Prostate gland (tissue), 2 donors: ENCODE results near the gene PTPRK. TPM values are rescaled to one million over a fixed set of nuclear protein-coding genes. Genes with fewer than 3 reads are reported as not detected.

Experiments
- DNase-seq: peaks from one replicate; pipeline ENCODE4 v3.0.0-alpha.2; 2019; ENCODE audit warnings: low spot score
- H3K27ac ChIP-seq, 2 donors: fragments of 200-600 bp; sonication (generic); 2 replicates each; pipeline ENCODE4 v1.5.1; 2017 to 2019
- H3K27me3 ChIP-seq: fragments of 200-600 bp; sonication (generic); replicated peaks from 2 replicates; pipeline ENCODE4 v1.5.1; 2019; ENCODE audit not compliant: insufficient read depth
- H3K36me3 ChIP-seq, 2 donors: fragments of 200-600 bp; sonication (generic); 1 replicate in 1 of 2; 2 replicates in 1 of 2; pipeline versions ENCODE4 v1.5.1 to v1.8.1; 2017 to 2019
- H3K4me1 ChIP-seq: fragments of 200-600 bp; sonication (generic); replicated peaks from 2 replicates; pipeline ENCODE4 v1.5.1; 2019
- H3K4me3 ChIP-seq, 2 donors: fragments of 200-600 bp; sonication (generic); 2 replicates each; pipeline ENCODE4 v1.5.1; 2017 to 2019
- H3K9me3 ChIP-seq: fragments of 200-600 bp; sonication (generic); 2 replicates; pipeline ENCODE4 v1.5.1; 2017
- POLR2A ChIP-seq: fragments of 450-650 bp; IDR thresholded peaks from one replicate; pipeline ENCODE4 v1.6.1; 2016; ENCODE audit warnings: antibody characterized with exemption, mild to moderate bottlenecking
- POLR2AphosphoS5 ChIP-seq: sonication (generic); formaldehyde crosslinking; IDR thresholded peaks from one replicate; pipeline ENCODE4 v1.6.1; 2017; ENCODE audit warnings: antibody characterized with exemption
- WGBS: methylation state at CpG from one replicate; pipeline ENCODE4 v1.1.5; 2018; 5-methylcytosine and 5-hydroxymethylcytosine counted together
- intact Hi-C: fragments of 100-400 bp; cut with DNase I; formaldehyde crosslinking; loops from one replicate; pipeline ENCODE4 v1.14.2; 2022
- total RNA-seq, 2 donors: library from RNA; depleted of rRNA; stranded (reverse); fragments of >200 nt; gene quantifications; one replicate each; pipeline ENCODE4 v1.1.0, GENCODE V29; 2016
- TF ChIP-seq, protein P1 (sequence below), 4 experiments: fragments of 200-600 bp in 2 of 4; fragments of 450-650 bp in 2 of 4; sonication (generic) in 2 of 4; IDR thresholded peaks; 1 replicate in 3 of 4; 2 replicates in 1 of 4; pipeline ENCODE4 v1.5.1; 2016 to 2019; ENCODE audit warnings: antibody characterized with exemption in 4 of 4, mild to moderate bottlenecking in 2 of 4, moderate library complexity in 2 of 4

Gene PTPRK
- total RNA-seq, 2 donors from 2014 or later = 32.0 to 64.6 TPM

- Histone ChIP-seq H3K36me3 (no peaks in the 10 kb centered on the region), H3K4me1 (no peaks in the 10 kb centered on the region), H3K9me3 (no peaks in the 10 kb centered on the region), H3K27ac (no peak overlapping the region), H3K27me3 (no peaks in the 10 kb centered on the region), H3K4me3 (no peak overlapping the region)
- TF ChIP-seq POLR2AphosphoS5 (no peak), POLR2A (no peak)
- TF ChIP-seq, protein P1, sequence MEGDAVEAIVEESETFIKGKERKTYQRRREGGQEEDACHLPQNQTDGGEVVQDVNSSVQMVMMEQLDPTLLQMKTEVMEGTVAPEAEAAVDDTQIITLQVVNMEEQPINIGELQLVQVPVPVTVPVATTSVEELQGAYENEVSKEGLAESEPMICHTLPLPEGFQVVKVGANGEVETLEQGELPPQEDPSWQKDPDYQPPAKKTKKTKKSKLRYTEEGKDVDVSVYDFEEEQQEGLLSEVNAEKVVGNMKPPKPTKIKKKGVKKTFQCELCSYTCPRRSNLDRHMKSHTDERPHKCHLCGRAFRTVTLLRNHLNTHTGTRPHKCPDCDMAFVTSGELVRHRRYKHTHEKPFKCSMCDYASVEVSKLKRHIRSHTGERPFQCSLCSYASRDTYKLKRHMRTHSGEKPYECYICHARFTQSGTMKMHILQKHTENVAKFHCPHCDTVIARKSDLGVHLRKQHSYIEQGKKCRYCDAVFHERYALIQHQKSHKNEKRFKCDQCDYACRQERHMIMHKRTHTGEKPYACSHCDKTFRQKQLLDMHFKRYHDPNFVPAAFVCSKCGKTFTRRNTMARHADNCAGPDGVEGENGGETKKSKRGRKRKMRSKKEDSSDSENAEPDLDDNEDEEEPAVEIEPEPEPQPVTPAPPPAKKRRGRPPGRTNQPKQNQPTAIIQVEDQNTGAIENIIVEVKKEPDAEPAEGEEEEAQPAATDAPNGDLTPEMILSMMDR (IDR thresholded peaks at IDR 0.05) = no peak
- WGBS = 54% methylated on average over 6 of the region's 6 CpGs
- intact Hi-C loops = no loop called here
- DNase-seq = no peak
Measured at GRCh38 chr6:128350416-128351254, 169.8 kb downstream of the PTPRK start.

GRCh38 chr6:128347123-128347522 lies 173.3 kb downstream of the PTPRK start:
- Histone ChIP-seq H3K4me1 (no peaks in the 10 kb centered on the region), H3K9me3 (no peaks in the 10 kb centered on the region), H3K36me3 (no peaks in the 10 kb centered on the region), H3K27ac (no peak overlapping the region), H3K27me3 (no peaks in the 10 kb centered on the region), H3K4me3 (no peak overlapping the region)
- intact Hi-C loops = no loop called here
- no peak for DNase-seq
- TF ChIP-seq POLR2A (no peak), POLR2AphosphoS5 (no peak)
- TF ChIP-seq, protein P1 (IDR thresholded peaks at IDR 0.05) = no peak
- 55% methylated on average over 3 of the region's 3 CpGs for WGBS

DNA sequence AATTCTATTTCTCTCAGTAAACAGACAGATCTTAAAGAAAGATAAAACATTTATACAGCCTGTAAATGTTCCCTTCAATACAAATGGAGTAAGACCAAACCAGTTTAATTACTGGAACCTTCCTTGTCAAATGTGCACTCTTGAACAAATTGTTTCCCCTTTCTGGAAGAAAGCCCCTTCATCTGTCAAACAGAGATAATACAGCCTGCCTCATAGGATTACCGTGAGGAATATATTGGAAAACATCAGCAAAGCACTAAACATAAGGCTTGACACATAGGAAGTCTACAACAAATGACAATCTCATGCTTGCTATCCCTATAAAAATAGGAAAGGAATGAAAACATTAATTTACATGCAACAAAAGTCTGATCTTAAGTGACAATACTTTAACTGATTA lies 173.8 kb downstream of the PTPRK start:
- no peak overlapping the region for H3K27ac ChIP-seq
- TF ChIP-seq, protein P1 (IDR thresholded peaks at IDR 0.05) = no peak
- TF ChIP-seq POLR2AphosphoS5 (no peak), POLR2A (no peak)
- H3K9me3 ChIP-seq = no peaks in the 10 kb centered on the region
- DNase-seq = no peak
- H3K4me3 ChIP-seq = no peak overlapping the region
- H3K4me1 ChIP-seq = no peaks in the 10 kb centered on the region
- WGBS = 11% methylated on average over 1 of the region's 1 CpG
- H3K27me3 ChIP-seq = no peaks in the 10 kb centered on the region
- intact Hi-C loops = no loop called here
- H3K36me3 ChIP-seq = no peaks in the 10 kb centered on the region

- Histone ChIP-seq H3K4me1 (no peaks in the 10 kb centered on the region), H3K4me3 (no peak overlapping the region), H3K9me3 (no peaks in the 10 kb centered on the region), H3K36me3 (no peaks in the 10 kb centered on the region), H3K27me3 (no peaks in the 10 kb centered on the region), H3K27ac (no peak overlapping the region)
- TF ChIP-seq POLR2AphosphoS5 (no peak), POLR2A (no peak)
- TF ChIP-seq, protein P1 (IDR thresholded peaks at IDR 0.05) = no peak
- WGBS = 92% methylated on average over 4 of the region's 4 CpGs
- no peak for DNase-seq
- intact Hi-C loops = no loop called here
Measured at GRCh38 chr6:128345278-128345677, 175.1 kb downstream of the PTPRK start.

DNA sequence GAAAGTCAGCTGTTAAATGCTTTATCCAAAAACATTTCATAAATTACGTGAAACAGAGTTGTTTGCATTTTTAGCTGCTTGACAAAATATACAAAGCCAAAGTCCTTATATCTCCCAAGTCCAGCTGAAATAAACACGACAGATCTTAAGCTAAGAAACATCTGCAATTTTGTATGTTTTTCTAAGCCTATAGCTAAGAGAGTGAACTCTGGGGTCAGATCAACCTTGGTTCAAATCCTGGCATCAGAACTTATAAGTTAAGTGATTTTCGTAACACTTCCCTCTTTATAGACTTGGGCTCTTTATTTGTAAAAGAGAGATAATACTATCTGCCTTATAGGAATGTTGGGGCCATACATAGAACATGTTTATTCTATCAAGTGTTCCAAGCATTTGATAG lies 176.7 kb downstream of the PTPRK start:
- no peaks in the 10 kb centered on the region for H3K36me3 ChIP-seq
- DNase-seq = no peak
- 80% methylated on average over 3 of the region's 3 CpGs for WGBS

More for the DNA sequence above, 176.7 kb downstream of the PTPRK start:
- Histone ChIP-seq H3K27ac (no peak overlapping the region), H3K4me1 (no peaks in the 10 kb centered on the region), H3K27me3 (no peaks in the 10 kb centered on the region), H3K9me3 (no peaks in the 10 kb centered on the region), H3K4me3 (no peak overlapping the region)
- intact Hi-C loops = no loop called here
- TF ChIP-seq POLR2AphosphoS5 (no peak), POLR2A (no peak)
- TF ChIP-seq, protein P1 (IDR thresholded peaks at IDR 0.05) = no peak
